Prostate gland (tissue), 2 donors: ENCODE results near the gene CAPNS1.

ENCODE experiments used
- POLR2A ChIP-seq: fragments of 450-650 bp; IDR thresholded peaks from one replicate; pipeline ENCODE4 v1.6.1; 2016; ENCODE audit warnings: antibody characterized with exemption, mild to moderate bottlenecking
- TF ChIP-seq, protein P1 (sequence below), 4 experiments: fragments of 200-600 bp in 2 of 4; fragments of 450-650 bp in 2 of 4; sonication (generic) in 2 of 4; IDR thresholded peaks; 1 replicate in 3 of 4; 2 replicates in 1 of 4; pipeline ENCODE4 v1.5.1; 2016 to 2019; ENCODE audit warnings: antibody characterized with exemption in 4 of 4, mild to moderate bottlenecking in 2 of 4, moderate library complexity in 2 of 4

- TF ChIP-seq, protein P1, sequence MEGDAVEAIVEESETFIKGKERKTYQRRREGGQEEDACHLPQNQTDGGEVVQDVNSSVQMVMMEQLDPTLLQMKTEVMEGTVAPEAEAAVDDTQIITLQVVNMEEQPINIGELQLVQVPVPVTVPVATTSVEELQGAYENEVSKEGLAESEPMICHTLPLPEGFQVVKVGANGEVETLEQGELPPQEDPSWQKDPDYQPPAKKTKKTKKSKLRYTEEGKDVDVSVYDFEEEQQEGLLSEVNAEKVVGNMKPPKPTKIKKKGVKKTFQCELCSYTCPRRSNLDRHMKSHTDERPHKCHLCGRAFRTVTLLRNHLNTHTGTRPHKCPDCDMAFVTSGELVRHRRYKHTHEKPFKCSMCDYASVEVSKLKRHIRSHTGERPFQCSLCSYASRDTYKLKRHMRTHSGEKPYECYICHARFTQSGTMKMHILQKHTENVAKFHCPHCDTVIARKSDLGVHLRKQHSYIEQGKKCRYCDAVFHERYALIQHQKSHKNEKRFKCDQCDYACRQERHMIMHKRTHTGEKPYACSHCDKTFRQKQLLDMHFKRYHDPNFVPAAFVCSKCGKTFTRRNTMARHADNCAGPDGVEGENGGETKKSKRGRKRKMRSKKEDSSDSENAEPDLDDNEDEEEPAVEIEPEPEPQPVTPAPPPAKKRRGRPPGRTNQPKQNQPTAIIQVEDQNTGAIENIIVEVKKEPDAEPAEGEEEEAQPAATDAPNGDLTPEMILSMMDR (IDR thresholded peaks at IDR 0.05), result no peak
- TF ChIP-seq POLR2A, result no peak
These were observed 19.5 kb upstream of the CAPNS1 start for GRCh38 chr19:36120092-36120983.
